ENCODE results near the gene ARHGEF3. TPM values are rescaled to one million over a fixed set of nuclear protein-coding genes. Genes with fewer than 3 reads are reported as not detected.

The ARHGEF3 gene
- total and polyA plus RNA-seq, 2 donors (not counting 3 experiments of a cell fraction or from before 2014, with no cell fraction given) = 6.7 to 16.3 TPM

GRCh38 chr3:56748663-56749231 lies 53.0 kb downstream of the ARHGEF3 start:
- no peaks in the 10 kb centered on the region for H3K4me1 ChIP-seq (ENCODE audit: control insufficient read depth, extremely low read depth, insufficient read depth, low read length)
- H3K27me3 ChIP-seq (ENCODE audit: control insufficient read depth in 2 of 2, insufficient read depth in 2 of 2, low read length in 2 of 2) = no peaks in the 10 kb centered on the region
- no peaks in the 10 kb centered on the region for H3K9me3 ChIP-seq (replicated peaks; ENCODE audit: control insufficient read depth, insufficient read depth, low read length)
- no peaks in the 10 kb centered on the region for H3K79me2 ChIP-seq (ENCODE audit: control insufficient read depth, insufficient read depth, low read length)
- DNase-seq (ENCODE audit: low read depth, low spot score) = no peak
- POLR2A ChIA-PET = no interaction called here
- H3K9ac ChIP-seq (replicated peaks; ENCODE audit: extremely low read depth, insufficient read depth, low read length) = no peak overlapping the region
- H3K9me1 ChIP-seq (replicated peaks; ENCODE audit: control insufficient read depth, extremely low read depth, insufficient read depth, low read length) = no peaks in the 10 kb centered on the region
- no TSS peak for BruUV-seq (replicated peaks)
- TF ChIP-seq FOS (IDR thresholded peaks at IDR 0.05; ENCODE audit: borderline replicate concordance, insufficient read depth, low read length) (no peak), POLR2A (IDR thresholded peaks at IDR 0.05; ENCODE audit: low read depth, low read length) (no peak), EZH2 (IDR thresholded peaks at IDR 0.05; ENCODE audit: borderline replicate concordance, low read depth, low read length, severe bottlenecking) (no peak), GATA2 (IDR thresholded peaks at IDR 0.05; ENCODE audit: insufficient read depth, insufficient read length, low read depth, low read length) (no peak), JUN (IDR thresholded peaks at IDR 0.05; ENCODE audit: borderline replicate concordance, insufficient read depth, insufficient read length, low read depth) (no peak), MAX (IDR thresholded peaks at IDR 0.05; ENCODE audit: insufficient read depth, insufficient read length) (no peak), POLR2AphosphoS5 (IDR thresholded peaks at IDR 0.05; ENCODE audit: insufficient read depth, low read depth, low read length) (no peak), MYC (IDR thresholded peaks at IDR 0.05; ENCODE audit: low read depth, low read length) (no peak), CTCF (IDR thresholded peaks at IDR 0.05; ENCODE audit: extremely low read depth in 1 of 2, insufficient read depth in 1 of 2, low read depth in 1 of 2, low read length in 2 of 2) (no peak)
- CTCF ChIA-PET = interaction anchor here (1.2 to 1.4 kb wide), 3 partner anchors 9 to 51 kb away, joined by 4 to 6 read pairs (median 4); no protein-coding TSS in a partner anchor
- H3K4me3 ChIP-seq (replicated peaks in 1 of 3; ENCODE audit: insufficient read depth in 1 of 3, low read depth in 1 of 3, low read length in 3 of 3) = no peak overlapping the region
- no peak overlapping the region for H3K27ac ChIP-seq (ENCODE audit: insufficient read depth, low read depth, low read length)
- no peak overlapping the region for H2AFZ ChIP-seq (ENCODE audit: low read depth, low read length)
- no peak overlapping the region for H3K4me2 ChIP-seq (ENCODE audit: insufficient read depth, low read length)
- peaks cover 4 to 6% of the 10 kb centered on the region in 2 experiments for H3K36me3 ChIP-seq (ENCODE audit: control insufficient read depth in 2 of 2, extremely low read depth in 1 of 2, insufficient read depth in 2 of 2, low read length in 2 of 2)
- H4K20me1 ChIP-seq (replicated peaks; ENCODE audit: control insufficient read depth, extremely low read depth, insufficient read depth, low read length) = no peaks in the 10 kb centered on the region
- dilution Hi-C loops (cut with MboI; ENCODE audit: extremely low pct_ligation_motif_present, low sequenced_read_pairs) (no loop called here), intact Hi-C loops (cut with micrococcal nuclease) (no loop called here)
- FAIRE-seq = no peak

Data from endothelial cell of umbilical vein (primary cell).